ENCODE data around the gene ZP3. TPM values are rescaled to one million over a fixed set of nuclear protein-coding genes. Genes with fewer than 3 reads are reported as not detected.

The ZP3 gene
- total RNA-seq = 2.7 TPM

DNA sequence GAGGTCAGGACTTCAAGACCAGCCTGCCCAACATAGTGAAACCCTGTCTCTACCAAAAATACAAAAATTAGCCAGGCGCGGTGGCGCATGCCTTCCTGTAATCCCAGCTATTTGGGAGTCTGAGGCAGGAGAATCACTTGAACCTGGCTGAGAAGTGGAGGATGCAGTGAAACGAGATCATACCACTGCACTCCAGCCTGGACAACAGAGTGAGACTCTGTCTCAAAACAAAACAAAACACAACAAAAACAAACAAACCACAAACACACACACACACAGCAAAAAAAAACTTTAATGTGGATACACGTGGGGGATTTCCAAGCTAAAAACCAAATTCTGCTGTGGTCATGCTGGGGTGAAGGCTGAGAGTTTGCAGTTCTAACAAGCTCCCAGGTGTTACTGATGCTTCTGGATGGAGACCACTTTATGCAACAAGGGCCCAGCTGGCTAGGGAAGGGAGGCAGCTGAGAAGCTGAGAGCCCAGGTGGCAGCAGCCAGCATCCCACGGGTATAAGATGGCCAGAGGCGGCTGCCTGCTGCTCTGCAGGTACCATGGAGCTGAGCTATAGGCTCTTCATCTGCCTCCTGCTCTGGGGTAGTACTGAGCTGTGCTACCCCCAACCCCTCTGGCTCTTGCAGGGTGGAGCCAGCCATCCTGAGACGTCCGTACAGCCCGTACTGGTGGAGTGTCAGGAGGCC, at the start of gene ZP3:
ZP3 (plus strand) TSS at position 538 of the 699 bp plus-strand sequence; CDS start at position 553, 15 bp downstream.
- no peak for DNase-seq (ENCODE audit: extremely low spot score in 2 of 2)
- Histone ChIP-seq H3K36me3 (no peaks in the 10 kb centered on the region), H3K27me3 (no peaks in the 10 kb centered on the region), H3K9me3 (no peaks in the 10 kb centered on the region), H3K27ac (no peak within 1 kb of the TSS), H3K4me1 (peaks cover 7% of the 10 kb centered on the region), H3K4me3 (no peak within 1 kb of the TSS)
- TF ChIP-seq, protein P1, sequence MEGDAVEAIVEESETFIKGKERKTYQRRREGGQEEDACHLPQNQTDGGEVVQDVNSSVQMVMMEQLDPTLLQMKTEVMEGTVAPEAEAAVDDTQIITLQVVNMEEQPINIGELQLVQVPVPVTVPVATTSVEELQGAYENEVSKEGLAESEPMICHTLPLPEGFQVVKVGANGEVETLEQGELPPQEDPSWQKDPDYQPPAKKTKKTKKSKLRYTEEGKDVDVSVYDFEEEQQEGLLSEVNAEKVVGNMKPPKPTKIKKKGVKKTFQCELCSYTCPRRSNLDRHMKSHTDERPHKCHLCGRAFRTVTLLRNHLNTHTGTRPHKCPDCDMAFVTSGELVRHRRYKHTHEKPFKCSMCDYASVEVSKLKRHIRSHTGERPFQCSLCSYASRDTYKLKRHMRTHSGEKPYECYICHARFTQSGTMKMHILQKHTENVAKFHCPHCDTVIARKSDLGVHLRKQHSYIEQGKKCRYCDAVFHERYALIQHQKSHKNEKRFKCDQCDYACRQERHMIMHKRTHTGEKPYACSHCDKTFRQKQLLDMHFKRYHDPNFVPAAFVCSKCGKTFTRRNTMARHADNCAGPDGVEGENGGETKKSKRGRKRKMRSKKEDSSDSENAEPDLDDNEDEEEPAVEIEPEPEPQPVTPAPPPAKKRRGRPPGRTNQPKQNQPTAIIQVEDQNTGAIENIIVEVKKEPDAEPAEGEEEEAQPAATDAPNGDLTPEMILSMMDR (IDR thresholded peaks at IDR 0.05) = no peak
- TF ChIP-seq POLR2A (IDR thresholded peaks at IDR 0.05) (no peak), POLR2AphosphoS5 (IDR thresholded peaks at IDR 0.05; ENCODE audit: insufficient read depth in 1 of 2, low read depth in 1 of 2) (no peak)
- intact Hi-C loops (cut with DNase I) = no loop called here

DNA sequence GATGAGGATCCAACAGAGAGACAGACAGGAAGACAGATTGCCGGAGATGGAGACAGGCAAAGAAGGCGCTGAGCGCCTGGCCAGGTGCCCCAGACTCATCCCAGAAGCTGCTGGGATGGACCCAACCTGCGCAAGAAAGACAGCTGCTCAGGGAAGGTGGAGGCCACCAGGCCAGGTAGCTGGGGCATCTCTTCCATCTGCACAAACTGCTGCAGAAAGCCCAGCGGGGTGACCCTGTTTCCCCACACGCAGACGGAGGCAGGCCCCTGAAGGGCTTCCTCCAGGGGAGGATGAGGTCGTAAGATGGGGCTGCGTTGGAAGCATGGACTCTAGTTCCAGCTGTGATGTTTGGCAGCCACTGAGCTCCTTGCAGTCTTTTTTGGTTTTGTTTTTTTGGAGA, 49.5 kb upstream of the ZP3 start:
- no peak for DNase-seq (ENCODE audit: extremely low spot score in 2 of 2)
- H3K27me3 ChIP-seq = no peaks in the 10 kb centered on the region
- intact Hi-C loops (cut with DNase I) = no loop called here
- H3K27ac ChIP-seq = no peak overlapping the region
- H3K4me3 ChIP-seq = no peak overlapping the region
- H3K4me1 ChIP-seq = peaks cover 20% of the 10 kb centered on the region
- H3K9me3 ChIP-seq = no peaks in the 10 kb centered on the region
- no peaks in the 10 kb centered on the region for H3K36me3 ChIP-seq
- TF ChIP-seq POLR2A (IDR thresholded peaks at IDR 0.05) (no peak), POLR2AphosphoS5 (IDR thresholded peaks at IDR 0.05; ENCODE audit: insufficient read depth in 1 of 2, low read depth in 1 of 2) (no peak)
- TF ChIP-seq, protein P1 (IDR thresholded peaks at IDR 0.05) = no peak

DNA sequence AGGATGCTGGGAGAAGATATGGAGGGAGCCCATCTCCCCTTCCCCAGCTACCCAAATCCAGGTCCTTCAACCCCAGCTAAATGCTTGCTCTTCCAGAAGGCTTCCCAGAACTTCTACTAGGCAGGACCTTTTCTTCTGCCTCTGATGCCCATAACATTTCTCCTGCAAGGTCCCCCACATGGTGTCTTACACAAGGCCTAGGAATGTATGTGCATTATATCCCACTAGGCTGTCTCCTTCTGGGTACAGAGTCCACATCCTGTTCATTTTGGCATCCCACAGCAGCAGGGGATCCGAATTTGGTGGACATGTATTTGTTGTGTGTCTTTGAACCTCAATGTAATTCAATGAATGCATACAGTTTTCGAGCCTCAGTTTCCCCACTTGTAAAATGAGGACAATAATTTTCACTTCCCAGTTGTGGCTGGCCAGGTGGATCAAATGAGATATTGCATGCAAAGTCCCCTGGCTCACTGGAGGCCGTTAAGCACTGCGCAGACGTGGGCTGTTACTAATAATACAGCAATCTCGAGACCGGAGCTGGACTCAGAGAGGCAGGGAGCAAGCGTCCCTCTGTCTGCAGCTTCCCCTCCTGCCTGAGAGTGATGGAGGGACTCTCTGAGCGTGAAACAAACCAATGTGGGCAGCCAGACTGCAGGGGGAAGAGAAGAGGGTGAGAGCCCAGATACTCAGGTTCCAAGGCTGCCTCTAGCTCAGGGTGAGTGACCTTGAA, 47.4 kb upstream of the ZP3 start:
- TF ChIP-seq POLR2AphosphoS5 (IDR thresholded peaks at IDR 0.05; ENCODE audit: insufficient read depth in 1 of 2, low read depth in 1 of 2) (no peak), POLR2A (IDR thresholded peaks at IDR 0.05) (no peak)
- TF ChIP-seq, protein P1 (IDR thresholded peaks at IDR 0.05) = no peak
- Histone ChIP-seq H3K9me3 (no peaks in the 10 kb centered on the region), H3K27ac (no peak overlapping the region), H3K4me3 (no peak overlapping the region), H3K27me3 (no peaks in the 10 kb centered on the region), H3K36me3 (no peaks in the 10 kb centered on the region), H3K4me1 (peaks cover 30% of the 10 kb centered on the region)
- DNase-seq (ENCODE audit: extremely low spot score in 2 of 2) = no peak
- intact Hi-C loops (cut with DNase I) = no loop called here

DNA sequence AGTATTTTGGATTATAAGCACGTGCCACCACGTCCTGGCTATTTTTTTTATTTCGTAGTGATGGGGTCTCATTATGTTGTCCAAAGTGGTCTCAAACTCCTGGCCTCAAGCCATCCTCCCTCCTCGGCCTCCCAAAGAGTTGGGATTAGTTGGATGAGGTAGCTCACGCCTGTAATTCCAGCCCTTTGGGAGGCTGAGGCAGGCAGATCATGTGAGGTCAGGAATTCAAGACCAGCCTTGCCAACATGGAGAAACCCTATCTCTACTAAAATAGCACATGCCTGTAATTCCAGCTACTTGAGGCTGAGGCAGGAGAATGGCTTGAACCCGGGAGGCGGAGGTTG, 44.2 kb upstream of the ZP3 start:
- Histone ChIP-seq H3K27ac (peak overlapping the region; percentile 94), H3K36me3 (no peaks in the 10 kb centered on the region), H3K4me1 (peaks cover 21% of the 10 kb centered on the region), H3K4me3 (peak overlapping the region; percentile 36 to 48), H3K27me3 (no peaks in the 10 kb centered on the region), H3K9me3 (no peaks in the 10 kb centered on the region)
- no peak for DNase-seq (ENCODE audit: extremely low spot score in 2 of 2)
- intact Hi-C loops (cut with DNase I) = no loop called here
- no peak for TF ChIP-seq POLR2A (IDR thresholded peaks at IDR 0.05)
- TF ChIP-seq, protein P1 (IDR thresholded peaks at IDR 0.05) = no peak
- TF ChIP-seq POLR2AphosphoS5 (IDR thresholded peaks at IDR 0.05; ENCODE audit: insufficient read depth in 1 of 2, low read depth in 1 of 2) = no peak

DNA sequence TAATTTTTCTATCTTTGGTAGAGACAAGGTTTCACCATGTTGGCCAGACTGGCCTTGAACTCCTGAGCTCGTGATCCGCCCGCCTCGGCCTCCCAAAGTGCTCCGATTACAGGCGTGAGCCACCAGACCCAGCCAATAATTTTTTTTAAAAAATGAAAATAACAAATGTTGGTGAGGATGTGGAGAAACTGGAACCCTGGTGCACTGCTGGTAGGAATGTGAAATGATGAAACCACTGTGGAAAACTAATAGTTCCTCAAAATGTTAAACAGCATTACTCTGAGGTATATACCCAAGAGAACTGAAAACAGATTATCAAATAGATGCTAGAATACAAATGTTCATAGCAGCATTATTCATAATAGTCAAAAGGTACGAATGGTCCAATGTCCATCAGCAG, 42.9 kb upstream of the ZP3 start:
- Histone ChIP-seq H3K4me3 (no peak overlapping the region), H3K9me3 (no peaks in the 10 kb centered on the region), H3K27ac (no peak overlapping the region), H3K27me3 (no peaks in the 10 kb centered on the region), H3K4me1 (peaks cover 21% of the 10 kb centered on the region), H3K36me3 (no peaks in the 10 kb centered on the region)
- no peak for DNase-seq (ENCODE audit: extremely low spot score in 2 of 2)
- no peak for TF ChIP-seq POLR2A (IDR thresholded peaks at IDR 0.05)
- TF ChIP-seq, protein P1 (IDR thresholded peaks at IDR 0.05) = no peak
- no peak for TF ChIP-seq POLR2AphosphoS5 (IDR thresholded peaks at IDR 0.05; ENCODE audit: insufficient read depth in 1 of 2, low read depth in 1 of 2)
- intact Hi-C loops (cut with DNase I) = no loop called here
